Neural crest cell (in vitro differentiated cells): Measurements from ENCODE around the gene SAP30L. TPM values are rescaled to one million over a fixed set of nuclear protein-coding genes. Genes with fewer than 3 reads are reported as not detected.

Experiments used
- DNase-seq: peaks from one replicate; pipeline ENCODE4 v3.0.0; 2021; ENCODE audit warnings: low read depth, mixed read lengths, low spot score
- H3K27ac Mint-ChIP-seq: one replicate; pipeline ENCODE4 v1.8.0; 2021; ENCODE audit warnings: mild to moderate bottlenecking, mixed read lengths; ENCODE audit not compliant: unreplicated experiment
- H3K27me3 Mint-ChIP-seq: 2 replicates; pipeline ENCODE4 v1.8.0; 2021; ENCODE audit warnings: low read depth, mild to moderate bottlenecking, mixed read lengths
- H3K36me3 Mint-ChIP-seq: 2 replicates; pipeline ENCODE4 v1.8.0; 2021; ENCODE audit warnings: low read depth, mild to moderate bottlenecking, mixed read lengths
- H3K4me1 Mint-ChIP-seq: 2 replicates; pipeline ENCODE4 v1.8.0; 2021; ENCODE audit warnings: mixed read lengths
- H3K4me3 Mint-ChIP-seq: one replicate; pipeline ENCODE4 v1.8.0; 2021; ENCODE audit warnings: mild to moderate bottlenecking, mixed read lengths
- H3K9me3 Mint-ChIP-seq: 2 replicates; pipeline ENCODE4 v1.8.0; 2021; ENCODE audit warnings: mixed read lengths
- total RNA-seq: library from RNA; stranded (reverse); gene quantifications from 2 replicates; pipeline ENCODE4 v1.2.1, GENCODE V29; 2021
- TF ChIP-seq, protein P1 (sequence below): fragments of 200-600 bp; sonication (generic); conservative IDR thresholded peaks from 2 replicates; pipeline ENCODE4 v1.5.0; 2021; ENCODE audit warnings: antibody characterized with exemption, mild to moderate bottlenecking

The SAP30L gene
- total RNA-seq, 1 donor from 2014 or later, result 46.3 TPM

DNA sequence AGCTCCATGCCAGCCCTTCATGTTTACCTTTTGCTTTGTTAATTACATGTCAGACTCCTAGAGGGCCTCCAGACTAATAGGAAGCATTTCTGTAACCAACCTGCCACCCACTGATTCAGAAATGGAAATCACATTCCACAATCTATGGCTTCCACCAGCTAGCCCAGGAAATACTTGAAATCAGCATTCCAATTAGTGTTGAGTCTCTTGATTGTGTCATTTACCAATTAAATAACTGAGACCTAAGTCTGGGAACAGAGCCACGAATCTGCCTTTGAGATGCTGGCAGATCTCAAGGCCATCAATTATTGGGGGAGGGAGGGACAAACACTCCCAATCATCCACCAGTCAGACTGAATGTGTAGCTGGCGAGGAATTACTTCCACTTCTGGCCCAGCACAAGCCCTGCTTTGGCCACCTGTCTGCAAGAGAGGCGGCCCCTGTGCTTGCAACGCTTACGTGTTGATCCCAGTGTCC, 27.4 kb upstream of the SAP30L start:
- Mint-ChIP-seq H3K27me3 (no peaks in the 10 kb centered on the region), H3K36me3 (peaks cover 17% of the 10 kb centered on the region), H3K4me1 (no peaks in the 10 kb centered on the region), H3K27ac (no peak overlapping the region), H3K9me3 (peaks cover 3% of the 10 kb centered on the region), H3K4me3 (no peak overlapping the region)
- TF ChIP-seq, protein P1, sequence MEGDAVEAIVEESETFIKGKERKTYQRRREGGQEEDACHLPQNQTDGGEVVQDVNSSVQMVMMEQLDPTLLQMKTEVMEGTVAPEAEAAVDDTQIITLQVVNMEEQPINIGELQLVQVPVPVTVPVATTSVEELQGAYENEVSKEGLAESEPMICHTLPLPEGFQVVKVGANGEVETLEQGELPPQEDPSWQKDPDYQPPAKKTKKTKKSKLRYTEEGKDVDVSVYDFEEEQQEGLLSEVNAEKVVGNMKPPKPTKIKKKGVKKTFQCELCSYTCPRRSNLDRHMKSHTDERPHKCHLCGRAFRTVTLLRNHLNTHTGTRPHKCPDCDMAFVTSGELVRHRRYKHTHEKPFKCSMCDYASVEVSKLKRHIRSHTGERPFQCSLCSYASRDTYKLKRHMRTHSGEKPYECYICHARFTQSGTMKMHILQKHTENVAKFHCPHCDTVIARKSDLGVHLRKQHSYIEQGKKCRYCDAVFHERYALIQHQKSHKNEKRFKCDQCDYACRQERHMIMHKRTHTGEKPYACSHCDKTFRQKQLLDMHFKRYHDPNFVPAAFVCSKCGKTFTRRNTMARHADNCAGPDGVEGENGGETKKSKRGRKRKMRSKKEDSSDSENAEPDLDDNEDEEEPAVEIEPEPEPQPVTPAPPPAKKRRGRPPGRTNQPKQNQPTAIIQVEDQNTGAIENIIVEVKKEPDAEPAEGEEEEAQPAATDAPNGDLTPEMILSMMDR, result no peak
- no peak for DNase-seq

DNA sequence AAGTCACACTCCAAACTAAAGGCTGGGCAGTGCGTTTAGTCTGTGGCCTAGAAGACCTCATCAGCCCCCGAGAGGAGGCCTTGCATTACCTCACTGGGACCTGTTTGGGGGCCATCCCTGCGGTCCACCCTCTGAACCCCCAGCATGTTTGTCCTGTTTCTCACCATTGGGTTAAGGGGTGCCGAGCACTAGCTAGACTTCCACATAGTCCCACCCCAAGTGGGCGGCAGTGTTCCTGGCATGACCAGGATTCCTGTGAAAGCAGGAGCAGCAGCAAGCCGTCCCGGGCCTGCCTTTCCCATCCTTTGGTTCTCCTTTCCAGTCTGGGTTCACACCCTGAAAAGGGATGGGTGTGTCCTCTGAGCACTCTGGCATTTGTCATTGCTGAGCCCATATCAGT, 26.6 kb upstream of the SAP30L start:
- DNase-seq, result no peak
- Mint-ChIP-seq H3K4me1 (no peaks in the 10 kb centered on the region), H3K27ac (no peak overlapping the region), H3K36me3 (peaks cover 23% of the 10 kb centered on the region), H3K27me3 (no peaks in the 10 kb centered on the region), H3K9me3 (peaks cover 6% of the 10 kb centered on the region), H3K4me3 (no peak overlapping the region)
- TF ChIP-seq, protein P1, result no peak

- Mint-ChIP-seq H3K4me1 (no peaks in the 10 kb centered on the region), H3K4me3 (no peak overlapping the region), H3K9me3 (peaks cover 6% of the 10 kb centered on the region), H3K27ac (no peak overlapping the region), H3K36me3 (peaks cover 27% of the 10 kb centered on the region), H3K27me3 (no peaks in the 10 kb centered on the region)
- TF ChIP-seq, protein P1, result peak; percentile 34
- no peak for DNase-seq
These were observed 23.9 kb upstream of the SAP30L start for GRCh38 chr5:154421868-154422267.

- Mint-ChIP-seq H3K36me3 (peaks cover 30% of the 10 kb centered on the region), H3K27ac (no peak overlapping the region), H3K4me3 (no peak overlapping the region), H3K4me1 (no peaks in the 10 kb centered on the region), H3K9me3 (peaks cover 6% of the 10 kb centered on the region), H3K27me3 (no peaks in the 10 kb centered on the region)
- TF ChIP-seq, protein P1, result no peak
- DNase-seq, result no peak
These were observed 23.5 kb upstream of the SAP30L start for GRCh38 chr5:154422298-154422697.

DNA sequence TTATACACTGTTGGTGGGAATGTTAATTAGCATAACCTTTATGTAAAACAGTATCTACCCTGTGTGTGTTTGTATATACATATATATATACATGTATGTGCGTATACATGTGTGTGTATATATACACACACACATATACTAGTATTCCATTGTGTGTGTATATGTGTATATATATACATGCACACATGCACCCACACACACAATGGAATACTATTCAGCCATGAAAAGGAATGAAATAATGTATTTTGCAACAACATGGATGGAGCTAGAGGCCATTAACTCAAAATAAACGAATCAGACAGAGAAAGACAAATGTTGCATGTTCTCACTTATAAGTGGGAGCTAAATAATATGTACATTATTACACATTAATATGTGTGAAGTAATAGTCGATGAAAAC, 17.6 kb upstream of the SAP30L start:
- Mint-ChIP-seq H3K4me1 (no peaks in the 10 kb centered on the region), H3K9me3 (peaks cover 5% of the 10 kb centered on the region), H3K36me3 (peaks cover 15% of the 10 kb centered on the region), H3K4me3 (no peak overlapping the region), H3K27ac (no peak overlapping the region), H3K27me3 (no peaks in the 10 kb centered on the region)
- TF ChIP-seq, protein P1, result no peak
- DNase-seq, result no peak

- TF ChIP-seq, protein P1, result no peak
- no peaks in the 10 kb centered on the region for H3K4me1 Mint-ChIP-seq
- H3K27me3 Mint-ChIP-seq, result no peaks in the 10 kb centered on the region
- H3K4me3 Mint-ChIP-seq, result no peak overlapping the region
- H3K36me3 Mint-ChIP-seq, result peaks cover 8% of the 10 kb centered on the region
- no peak overlapping the region for H3K27ac Mint-ChIP-seq
- DNase-seq, result no peak
- peaks cover 2% of the 10 kb centered on the region for H3K9me3 Mint-ChIP-seq
These were observed 16.5 kb upstream of the SAP30L start for GRCh38 chr5:154429341-154429740.
